SK-N-SH (cell line): ENCODE results near the gene GSC2.

Experiments used
- EZH2phosphoT487 ChIP-seq: fragments of 200-600 bp; sonication (generic); IDR thresholded peaks from 2 replicates; pipeline ENCODE4 v1.6.1; 2017; ENCODE audit warnings: low read depth, mixed run types, mild to moderate bottlenecking, antibody characterized with exemption, moderate library complexity, borderline replicate concordance
- YY1 ChIP-seq: IDR thresholded peaks from 2 replicates; pipeline ENCODE4 v1.4.0; 2012; ENCODE audit warnings: low read depth, mild to moderate bottlenecking
- TF ChIP-seq, protein P1 (sequence below): IDR thresholded peaks from 2 replicates; pipeline ENCODE4 v1.6.1; 2012; ENCODE audit warnings: mild to moderate bottlenecking, low read depth, low read length, moderate library complexity
- TF ChIP-seq, protein P2 (sequence below): fragments of 200-600 bp; sonication (generic); IDR thresholded peaks from 2 replicates; pipeline ENCODE4 v1.6.1; 2017; ENCODE audit warnings: antibody characterized with exemption, mild to moderate bottlenecking, moderate library complexity

DNA sequence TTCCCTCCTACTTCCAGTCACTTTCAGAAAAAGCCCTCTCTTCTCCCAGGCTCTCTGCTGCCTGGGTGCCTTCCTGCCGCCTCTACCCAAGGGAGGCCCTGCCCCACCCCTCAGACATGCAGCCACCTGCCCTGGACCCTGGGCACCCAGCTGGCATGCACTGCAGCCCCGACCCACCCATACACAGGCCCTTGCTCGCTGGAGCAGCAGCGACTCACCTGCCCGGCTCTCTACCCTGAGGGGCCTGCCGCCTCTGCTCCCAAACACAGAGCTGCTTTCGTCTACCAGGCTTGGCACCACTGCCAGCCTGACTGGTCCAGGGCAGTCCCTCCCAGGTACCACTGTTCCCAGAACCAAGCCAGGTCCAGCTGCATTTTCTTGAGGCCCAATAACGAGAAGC lies 20.2 kb downstream of the GSC2 start:
- TF ChIP-seq YY1 (no peak), EZH2phosphoT487 (no peak)
- TF ChIP-seq, protein P1, sequence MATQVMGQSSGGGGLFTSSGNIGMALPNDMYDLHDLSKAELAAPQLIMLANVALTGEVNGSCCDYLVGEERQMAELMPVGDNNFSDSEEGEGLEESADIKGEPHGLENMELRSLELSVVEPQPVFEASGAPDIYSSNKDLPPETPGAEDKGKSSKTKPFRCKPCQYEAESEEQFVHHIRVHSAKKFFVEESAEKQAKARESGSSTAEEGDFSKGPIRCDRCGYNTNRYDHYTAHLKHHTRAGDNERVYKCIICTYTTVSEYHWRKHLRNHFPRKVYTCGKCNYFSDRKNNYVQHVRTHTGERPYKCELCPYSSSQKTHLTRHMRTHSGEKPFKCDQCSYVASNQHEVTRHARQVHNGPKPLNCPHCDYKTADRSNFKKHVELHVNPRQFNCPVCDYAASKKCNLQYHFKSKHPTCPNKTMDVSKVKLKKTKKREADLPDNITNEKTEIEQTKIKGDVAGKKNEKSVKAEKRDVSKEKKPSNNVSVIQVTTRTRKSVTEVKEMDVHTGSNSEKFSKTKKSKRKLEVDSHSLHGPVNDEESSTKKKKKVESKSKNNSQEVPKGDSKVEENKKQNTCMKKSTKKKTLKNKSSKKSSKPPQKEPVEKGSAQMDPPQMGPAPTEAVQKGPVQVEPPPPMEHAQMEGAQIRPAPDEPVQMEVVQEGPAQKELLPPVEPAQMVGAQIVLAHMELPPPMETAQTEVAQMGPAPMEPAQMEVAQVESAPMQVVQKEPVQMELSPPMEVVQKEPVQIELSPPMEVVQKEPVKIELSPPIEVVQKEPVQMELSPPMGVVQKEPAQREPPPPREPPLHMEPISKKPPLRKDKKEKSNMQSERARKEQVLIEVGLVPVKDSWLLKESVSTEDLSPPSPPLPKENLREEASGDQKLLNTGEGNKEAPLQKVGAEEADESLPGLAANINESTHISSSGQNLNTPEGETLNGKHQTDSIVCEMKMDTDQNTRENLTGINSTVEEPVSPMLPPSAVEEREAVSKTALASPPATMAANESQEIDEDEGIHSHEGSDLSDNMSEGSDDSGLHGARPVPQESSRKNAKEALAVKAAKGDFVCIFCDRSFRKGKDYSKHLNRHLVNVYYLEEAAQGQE: no peak
- TF ChIP-seq, protein P2, sequence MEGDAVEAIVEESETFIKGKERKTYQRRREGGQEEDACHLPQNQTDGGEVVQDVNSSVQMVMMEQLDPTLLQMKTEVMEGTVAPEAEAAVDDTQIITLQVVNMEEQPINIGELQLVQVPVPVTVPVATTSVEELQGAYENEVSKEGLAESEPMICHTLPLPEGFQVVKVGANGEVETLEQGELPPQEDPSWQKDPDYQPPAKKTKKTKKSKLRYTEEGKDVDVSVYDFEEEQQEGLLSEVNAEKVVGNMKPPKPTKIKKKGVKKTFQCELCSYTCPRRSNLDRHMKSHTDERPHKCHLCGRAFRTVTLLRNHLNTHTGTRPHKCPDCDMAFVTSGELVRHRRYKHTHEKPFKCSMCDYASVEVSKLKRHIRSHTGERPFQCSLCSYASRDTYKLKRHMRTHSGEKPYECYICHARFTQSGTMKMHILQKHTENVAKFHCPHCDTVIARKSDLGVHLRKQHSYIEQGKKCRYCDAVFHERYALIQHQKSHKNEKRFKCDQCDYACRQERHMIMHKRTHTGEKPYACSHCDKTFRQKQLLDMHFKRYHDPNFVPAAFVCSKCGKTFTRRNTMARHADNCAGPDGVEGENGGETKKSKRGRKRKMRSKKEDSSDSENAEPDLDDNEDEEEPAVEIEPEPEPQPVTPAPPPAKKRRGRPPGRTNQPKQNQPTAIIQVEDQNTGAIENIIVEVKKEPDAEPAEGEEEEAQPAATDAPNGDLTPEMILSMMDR: no peak
